Measurements from ENCODE around the gene CCR6. TPM values are rescaled to one million over a fixed set of nuclear protein-coding genes. Genes with fewer than 3 reads are reported as not detected.

Gene CCR6
- polyA plus RNA-seq, 1 donor, result 0.20 TPM

- DNase-seq, result no peak
These were observed 25.1 kb upstream of the CCR6 start for GRCh38 chr6:167097770-167098169.

- no peak for DNase-seq
These were observed 24.1 kb upstream of the CCR6 start for GRCh38 chr6:167098825-167099225.

GRCh38 chr6:167099707-167100106 lies 23.2 kb upstream of the CCR6 start:
- no peak for DNase-seq

GRCh38 chr6:167100241-167100674 lies 22.6 kb upstream of the CCR6 start:
- no peak for DNase-seq

- no peak for DNase-seq
These were observed 20.6 kb upstream of the CCR6 start for GRCh38 chr6:167102318-167102717.

- DNase-seq, result no peak
These were observed 19.6 kb upstream of the CCR6 start for GRCh38 chr6:167103041-167103891.

GRCh38 chr6:167104388-167104787 lies 18.5 kb upstream of the CCR6 start:
- no peak for DNase-seq

GRCh38 chr6:167105060-167105459 lies 17.8 kb upstream of the CCR6 start:
- no peak for DNase-seq

- no peak for DNase-seq
These were observed 16.5 kb upstream of the CCR6 start for GRCh38 chr6:167106406-167106805.

GRCh38 chr6:167107787-167108186 lies 15.1 kb upstream of the CCR6 start:
- no peak for DNase-seq

- DNase-seq, result no peak
These were observed 14.6 kb upstream of the CCR6 start for GRCh38 chr6:167108278-167108677.

GRCh38 chr6:167109651-167110050 lies 13.2 kb upstream of the CCR6 start:
- no peak for DNase-seq

GRCh38 chr6:167111597-167111996 lies 11.3 kb upstream of the CCR6 start:
- DNase-seq, result no peak

- no peak for DNase-seq
These were observed 10.5 kb upstream of the CCR6 start for GRCh38 chr6:167112421-167112820.

GRCh38 chr6:167113047-167113754 lies 9.7 kb upstream of the CCR6 start:
- no peak for DNase-seq

- no peak for DNase-seq
These were observed 8.7 kb upstream of the CCR6 start for GRCh38 chr6:167113935-167114910.

- DNase-seq, result no peak
These were observed 7.8 kb upstream of the CCR6 start for GRCh38 chr6:167115054-167115453.

GRCh38 chr6:167116109-167116837 lies 6.6 kb upstream of the CCR6 start:
- no peak for DNase-seq

- no peak for DNase-seq
These were observed 6.1 kb upstream of the CCR6 start for GRCh38 chr6:167116838-167117228.

- DNase-seq, result no peak
These were observed 4.9 kb upstream of the CCR6 start for GRCh38 chr6:167118006-167118405.

- DNase-seq, result no peak
These were observed 4.1 kb upstream of the CCR6 start for GRCh38 chr6:167118839-167119238.
